ENCODE measurements around the gene AZIN2.
"Not testable (repeated sequence)": the region's sequence is repeated elsewhere in the genome, so short reads cannot be mapped to it uniquely, and the experiment has no call there.

The AZIN2 gene

DNA sequence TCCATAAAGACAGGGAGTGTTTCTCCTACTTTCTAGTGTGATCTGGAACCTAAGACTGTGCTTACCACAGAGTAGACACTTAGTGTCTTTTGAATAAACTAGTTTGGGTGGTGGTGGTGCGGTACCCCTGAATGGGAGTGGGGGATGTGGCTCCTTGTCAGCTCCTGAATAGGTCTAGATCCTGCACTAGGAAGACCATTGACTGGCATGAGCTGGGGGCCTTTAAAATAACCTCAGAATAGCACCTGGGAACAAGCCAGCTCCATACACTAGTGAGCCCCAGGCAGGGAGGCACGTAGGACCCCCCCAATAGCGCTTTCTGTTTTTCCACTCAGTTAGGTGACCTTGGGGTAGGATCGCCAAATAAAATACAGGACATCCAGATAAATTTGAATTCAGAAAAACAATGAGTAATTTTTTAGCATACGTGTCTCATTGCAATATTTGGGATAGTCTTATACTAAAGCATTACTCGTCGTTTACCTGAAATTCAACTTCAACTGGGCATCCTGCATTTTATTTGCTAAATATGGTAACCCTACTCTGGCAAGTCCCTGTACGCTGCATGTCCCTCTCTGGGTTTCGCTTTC lies 45.6 kb downstream of the AZIN2 start:
- no peak for DNase-seq (ENCODE audit: extremely low read depth in 1 of 2, low read depth in 1 of 2)

DNA sequence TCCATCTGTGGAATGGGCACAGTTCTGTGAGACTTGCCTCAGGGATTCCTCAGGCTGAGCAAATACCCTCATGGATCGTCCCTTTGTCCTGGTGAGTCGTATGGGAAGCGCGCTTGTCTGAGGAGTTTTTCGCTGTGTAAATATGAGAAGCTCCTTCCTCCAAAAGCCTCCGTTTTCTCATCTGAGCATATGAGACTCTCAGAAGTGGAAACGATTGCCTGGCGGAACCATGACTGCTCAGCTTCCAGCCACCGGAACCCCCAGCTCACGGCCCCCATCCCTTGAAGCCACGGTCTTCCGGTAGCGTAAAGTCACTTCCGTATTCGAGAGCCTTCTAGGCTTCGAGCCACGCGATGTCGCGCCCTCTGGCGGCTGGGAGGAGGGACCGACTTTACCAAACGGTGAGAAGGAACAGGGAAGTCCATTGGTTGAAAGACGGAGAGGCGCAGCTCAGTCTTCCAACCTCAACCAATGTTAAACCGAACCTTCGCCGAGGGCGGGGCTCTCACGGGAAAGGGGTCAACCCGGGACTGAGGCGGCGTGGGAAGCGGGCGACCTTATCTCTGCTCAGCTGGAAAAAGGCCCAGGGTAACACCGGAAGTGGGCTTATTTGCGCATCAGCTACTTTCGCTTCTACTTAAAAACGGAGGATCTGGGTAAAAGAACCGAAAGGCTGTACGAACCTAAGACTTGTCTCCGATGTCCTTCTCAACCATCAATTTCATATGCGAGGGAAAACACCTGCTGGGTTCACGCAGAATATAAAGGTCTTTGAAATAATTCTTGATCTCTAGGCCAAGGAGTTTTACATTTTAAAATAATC lies 46.3 kb downstream of the AZIN2 start:
- DNase-seq (ENCODE audit: extremely low read depth in 1 of 2, low read depth in 1 of 2), result peak; percentile 97 to 100

DNA sequence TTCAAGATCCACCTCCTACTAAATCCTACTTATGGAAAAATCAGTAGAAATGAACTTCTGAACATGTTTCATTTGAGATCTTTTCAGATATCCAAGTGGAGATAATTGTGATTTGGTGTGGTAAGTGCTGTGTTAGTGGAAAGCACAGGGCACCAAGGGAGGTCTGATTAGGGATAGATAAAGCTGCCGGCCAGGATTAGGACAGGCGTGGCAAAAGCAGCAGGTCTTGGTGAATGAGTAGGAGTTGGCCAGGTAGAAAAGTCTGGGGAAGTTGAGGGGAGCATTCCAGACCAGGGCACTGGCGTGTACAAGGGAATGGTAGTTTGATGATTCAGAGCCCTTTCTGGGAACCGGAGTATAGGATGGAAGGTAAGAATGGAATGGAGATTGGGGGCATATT lies 47.8 kb downstream of the AZIN2 start:
- DNase-seq (ENCODE audit: extremely low read depth in 1 of 2, low read depth in 1 of 2), result no peak

DNA sequence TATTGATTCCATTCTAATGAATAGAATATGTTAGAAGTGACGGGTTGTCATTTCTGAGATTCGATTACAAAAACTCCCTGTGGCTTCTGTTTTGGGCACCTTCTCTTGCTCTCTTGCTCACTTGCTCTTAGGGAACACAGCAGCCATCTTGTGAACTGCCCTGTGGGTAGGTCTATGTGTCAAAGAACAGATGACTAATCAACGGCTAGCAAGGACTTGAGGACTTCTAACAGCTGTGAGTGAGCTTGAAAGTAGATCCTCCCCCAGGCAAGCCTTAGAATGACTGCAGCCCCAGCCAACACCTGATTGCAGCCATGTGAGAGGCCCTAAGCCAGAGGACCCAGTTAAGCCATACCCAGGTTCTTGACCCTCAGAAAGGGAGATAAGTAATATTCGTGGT lies 49.3 kb downstream of the AZIN2 start:
- peak in 1 of 2 donors; percentile 48 for DNase-seq (ENCODE audit: extremely low read depth in 1 of 2, low read depth in 1 of 2)

DNA sequence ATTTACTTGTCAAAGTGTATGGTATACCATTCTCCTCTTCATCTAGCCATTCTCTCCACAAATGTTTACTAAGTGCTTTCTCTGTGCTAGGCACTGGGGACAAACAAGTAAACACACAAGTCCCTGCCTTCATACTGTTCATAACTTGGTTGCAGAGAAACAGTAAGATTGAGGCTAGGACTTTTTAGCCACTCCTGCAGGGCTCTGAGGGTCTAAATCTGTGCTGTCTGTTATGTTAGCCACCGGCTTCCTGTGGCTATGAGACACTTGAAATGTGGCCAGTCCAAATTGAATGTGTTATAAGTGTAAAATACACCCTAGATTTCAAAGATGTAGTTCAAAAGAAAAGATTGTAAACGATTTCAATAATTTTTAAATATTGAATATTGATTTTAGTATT lies 50.2 kb downstream of the AZIN2 start:
- DNase-seq (ENCODE audit: extremely low read depth in 1 of 2, low read depth in 1 of 2), result no peak

DNA sequence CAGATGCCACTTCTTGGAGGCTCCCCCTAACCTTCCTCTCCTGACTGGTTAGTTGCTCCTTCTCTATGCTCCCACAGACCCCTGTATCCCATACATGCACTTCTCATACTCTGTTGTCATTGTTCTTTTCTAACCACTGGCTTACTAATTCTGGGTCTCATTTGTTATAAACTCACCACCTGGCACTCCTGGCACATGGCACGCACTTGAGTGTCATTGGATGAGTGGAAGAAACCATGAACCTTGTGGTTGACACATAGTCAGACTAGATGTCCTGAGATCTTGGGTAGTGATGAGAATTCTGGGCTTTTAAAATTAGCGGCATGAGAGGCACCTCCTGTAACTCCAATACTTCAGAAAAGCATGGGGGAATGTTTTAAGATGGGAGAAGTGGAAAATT lies 51.6 kb downstream of the AZIN2 start:
- DNase-seq (ENCODE audit: extremely low read depth in 1 of 2, low read depth in 1 of 2), result no peak

DNA sequence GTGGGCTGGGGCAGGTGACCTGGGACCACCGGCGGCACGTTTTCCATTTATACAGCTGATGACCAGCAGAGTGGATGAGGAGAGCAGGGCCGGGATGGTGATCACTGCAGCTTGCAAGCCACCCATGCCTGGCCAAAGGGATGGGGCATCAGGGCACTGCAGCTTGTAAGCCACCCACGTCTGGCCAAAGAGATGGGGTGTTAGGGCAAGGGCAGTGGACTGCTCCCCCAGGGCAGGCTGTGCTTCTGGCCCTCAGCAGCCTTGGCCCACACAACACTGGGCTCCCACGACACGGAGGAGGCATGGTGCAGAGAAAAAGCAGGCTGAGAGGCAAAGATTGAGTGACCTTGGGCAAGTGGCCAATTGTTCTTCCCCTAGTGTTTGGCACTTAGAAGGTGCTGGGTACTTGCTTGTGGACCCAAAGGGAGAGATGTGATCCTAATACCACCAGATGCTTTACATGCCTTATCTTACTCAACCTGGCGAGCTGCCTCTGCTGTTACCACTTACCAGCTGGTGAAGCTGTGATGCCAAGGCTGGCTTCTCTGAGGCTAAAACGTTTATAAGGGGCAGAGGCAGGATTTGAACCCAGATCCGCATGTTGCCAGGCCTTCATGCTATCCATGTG lies 52.6 kb downstream of the AZIN2 start:
- DNase-seq (ENCODE audit: extremely low read depth in 1 of 2, low read depth in 1 of 2), result no peak

DNA sequence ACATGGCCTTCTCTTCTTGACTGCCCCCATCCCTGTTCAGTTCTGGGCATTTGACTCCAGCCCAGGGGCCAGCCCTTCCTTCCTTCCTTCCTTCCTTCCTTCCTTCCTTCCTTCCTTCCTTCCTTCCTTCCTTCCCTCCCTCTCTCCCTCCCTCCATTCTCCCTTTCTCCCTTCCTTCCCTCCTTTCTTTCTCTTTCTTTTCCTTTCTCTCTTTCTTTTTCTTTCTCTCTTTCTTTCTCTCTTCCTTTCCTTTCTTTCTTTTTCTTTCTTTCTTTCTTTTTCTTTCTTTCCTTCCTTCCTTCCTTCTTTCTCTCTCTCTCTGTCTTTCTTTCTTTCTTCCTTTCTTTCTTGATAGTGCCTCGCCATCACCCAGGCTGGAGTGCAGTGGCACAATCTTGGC lies 55.1 kb downstream of the AZIN2 start:
- DNase-seq (ENCODE audit: extremely low read depth in 1 of 2, low read depth in 1 of 2), result not testable (repeated sequence)

DNA sequence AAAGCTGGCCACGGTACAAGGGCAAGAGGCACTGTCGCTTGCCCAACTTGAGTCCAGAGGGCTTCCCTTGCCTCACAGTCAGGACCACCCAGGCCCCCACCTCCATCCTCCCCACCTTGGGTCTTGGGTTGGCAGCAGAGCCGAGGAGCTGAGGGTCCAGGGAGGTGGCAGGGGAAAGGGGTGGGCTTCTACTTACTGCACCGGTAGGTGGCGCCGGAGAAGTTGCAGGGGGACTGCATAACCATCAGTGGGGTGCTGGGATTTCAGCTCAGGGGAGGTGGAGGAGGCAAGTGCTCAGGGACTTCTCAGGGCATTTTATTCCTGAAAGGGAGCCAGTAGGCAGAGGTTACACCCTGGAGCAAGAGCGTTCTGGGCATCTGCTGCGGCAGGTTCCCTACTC lies 56.8 kb downstream of the AZIN2 start:
- peak in 1 of 2 donors; percentile 31 for DNase-seq (ENCODE audit: extremely low read depth in 1 of 2, low read depth in 1 of 2)

DNA sequence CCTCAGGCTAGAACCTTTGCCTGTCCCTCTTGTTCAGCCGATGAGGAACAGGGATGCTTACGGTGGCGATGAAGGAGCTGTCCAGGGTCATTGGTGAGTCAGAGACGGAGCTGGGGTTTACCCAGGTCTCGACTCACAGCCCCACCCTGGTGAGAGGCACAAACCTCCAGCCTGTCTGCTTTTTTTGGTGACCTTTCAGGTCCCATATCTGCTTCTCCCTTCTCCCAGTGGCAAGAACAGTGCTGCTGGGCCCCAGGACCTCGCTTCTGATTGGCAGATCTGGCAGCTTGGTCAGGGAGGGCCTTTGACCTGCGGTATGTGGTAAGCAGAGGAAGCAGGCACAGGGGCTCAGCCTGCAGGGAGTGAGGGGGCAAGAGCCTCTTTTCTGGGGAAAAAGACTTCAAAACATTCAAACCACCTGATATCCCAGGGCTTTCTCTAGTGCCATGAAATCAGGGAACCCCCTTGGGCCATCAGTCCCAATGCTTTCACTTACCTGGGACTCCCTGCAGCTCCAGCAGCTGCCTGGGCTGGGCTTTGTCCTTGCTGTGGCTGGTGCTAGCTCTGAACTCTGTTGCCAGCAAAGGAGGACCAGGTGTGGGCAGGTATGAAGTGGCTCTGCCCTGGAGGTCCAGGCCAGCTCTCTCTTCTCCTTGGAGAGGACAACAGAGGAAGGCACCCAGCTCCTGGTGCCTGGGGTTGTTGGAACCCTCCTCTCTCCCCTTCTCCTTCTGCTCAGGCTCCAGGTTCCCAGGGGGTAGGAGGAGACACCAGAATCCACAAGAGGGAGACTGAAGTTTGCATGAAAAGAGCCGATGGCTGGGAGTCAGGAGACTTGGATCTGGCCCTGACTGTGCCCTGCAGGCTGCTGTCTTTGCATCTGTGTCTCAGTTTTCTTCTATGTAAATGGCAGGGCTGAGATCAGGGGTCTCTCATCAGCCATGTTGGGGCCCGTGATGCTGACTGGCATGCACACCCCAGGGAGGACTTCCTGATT lies 59.5 kb downstream of the AZIN2 start:
- DNase-seq (ENCODE audit: extremely low read depth in 1 of 2, low read depth in 1 of 2), result no peak

DNA sequence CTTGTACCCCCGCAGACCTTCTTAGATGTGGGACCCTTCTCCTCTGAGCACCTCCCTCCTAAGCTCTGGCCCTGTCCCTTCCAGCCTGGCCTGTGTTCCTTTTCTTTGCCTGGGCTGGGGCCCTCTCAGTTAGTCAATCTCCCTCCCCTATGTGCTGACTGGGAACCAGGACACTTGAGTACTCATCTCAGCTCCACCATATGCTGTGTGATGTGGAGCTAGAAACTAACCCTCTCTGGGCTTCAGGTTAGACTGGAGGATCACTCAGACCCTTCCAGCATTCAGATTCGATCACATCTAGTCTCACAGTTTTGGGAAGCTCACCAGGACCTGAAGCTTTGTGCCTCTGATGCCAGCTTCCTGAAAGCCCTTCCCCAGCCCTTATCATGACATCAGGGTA lies 60.3 kb downstream of the AZIN2 start:
- no peak for DNase-seq (ENCODE audit: extremely low read depth in 1 of 2, low read depth in 1 of 2)

DNA sequence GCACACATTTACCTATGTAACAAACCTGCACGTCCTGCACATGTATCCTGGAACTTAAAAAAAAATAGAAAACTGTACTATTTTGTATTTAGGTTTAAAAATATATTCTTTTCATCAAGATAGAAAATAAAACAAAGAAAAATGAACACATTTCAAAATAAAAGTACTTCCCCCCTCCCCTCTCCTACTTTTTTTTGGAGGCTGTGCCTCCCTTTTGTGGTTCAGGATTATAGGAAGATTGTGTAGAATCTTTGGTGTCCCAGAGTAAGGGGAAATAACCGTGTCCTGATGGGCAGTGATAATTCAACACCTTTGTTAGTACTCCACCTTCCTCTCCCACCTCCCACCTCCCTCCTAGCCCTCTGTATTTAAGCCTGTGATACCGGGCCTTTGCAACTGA lies 60.8 kb downstream of the AZIN2 start:
- no peak for DNase-seq (ENCODE audit: extremely low read depth in 1 of 2, low read depth in 1 of 2)

DNA sequence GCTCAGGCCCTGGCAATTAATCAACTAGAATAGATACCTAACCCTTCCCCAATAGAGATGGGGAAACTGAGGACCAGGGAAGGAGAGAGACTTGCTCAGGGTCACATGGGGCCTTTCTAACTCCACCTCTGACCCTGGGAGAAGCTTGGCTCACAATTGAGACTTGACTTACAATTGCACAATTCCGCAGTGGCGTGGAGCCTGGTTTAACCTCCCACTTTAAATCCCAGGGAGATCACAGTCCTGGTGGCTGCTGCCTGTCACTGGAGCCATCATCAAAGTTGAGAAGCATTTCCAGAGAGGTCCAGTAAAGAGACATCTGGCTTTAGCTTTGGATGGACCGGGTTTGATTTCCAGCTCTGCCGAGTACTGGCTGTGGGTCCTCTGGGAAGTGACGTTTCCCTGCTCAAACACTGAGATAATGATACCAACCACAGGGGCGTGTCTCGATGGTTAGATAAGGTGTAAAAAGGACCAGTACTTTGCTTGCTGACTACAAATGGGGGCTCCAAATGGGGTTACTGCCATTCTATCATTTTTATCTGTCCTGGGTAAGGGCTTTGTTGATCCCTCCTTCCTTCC lies 61.6 kb downstream of the AZIN2 start:
- no peak for DNase-seq (ENCODE audit: extremely low read depth in 1 of 2, low read depth in 1 of 2)

DNA sequence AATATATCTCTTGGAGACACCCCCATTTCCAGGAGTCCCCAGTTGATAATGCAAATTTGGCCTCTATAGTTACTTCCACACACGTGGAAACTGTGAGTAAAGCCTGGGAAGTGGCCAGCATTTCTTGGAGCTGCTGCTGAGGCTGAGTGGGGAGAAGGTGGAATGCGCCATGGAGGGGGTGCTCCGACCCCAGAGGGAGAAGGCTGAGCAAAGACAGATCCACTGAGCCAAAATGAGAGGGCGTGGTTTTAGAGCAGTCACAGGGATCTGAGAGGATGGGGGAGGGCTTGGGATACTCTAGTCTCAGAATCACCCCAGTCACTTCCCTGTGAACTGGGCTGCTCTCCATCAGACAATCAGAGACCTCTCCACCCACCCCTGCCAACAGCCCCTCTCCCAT lies 62.2 kb downstream of the AZIN2 start:
- DNase-seq (ENCODE audit: extremely low read depth in 1 of 2, low read depth in 1 of 2), result no peak

DNA sequence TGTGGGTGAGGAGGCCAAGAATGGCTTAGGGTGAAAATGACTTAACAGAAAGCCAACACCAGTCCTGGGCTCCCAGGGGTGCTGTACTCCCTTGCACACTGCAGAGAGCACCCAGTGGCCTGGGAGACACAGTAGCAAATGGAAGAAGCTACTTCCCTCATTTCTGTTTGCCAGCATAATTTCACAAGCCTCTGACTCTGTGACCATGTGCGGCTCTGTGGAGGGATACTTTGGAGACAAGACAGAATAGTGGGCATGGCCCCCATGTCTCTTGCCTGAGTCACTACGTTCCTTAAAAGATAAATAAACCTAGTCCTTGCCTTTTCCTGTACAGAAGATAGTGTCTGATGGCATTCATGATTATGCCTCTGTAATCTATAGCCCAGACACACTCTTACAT lies 62.7 kb downstream of the AZIN2 start:
- DNase-seq (ENCODE audit: extremely low read depth in 1 of 2, low read depth in 1 of 2), result no peak

DNA sequence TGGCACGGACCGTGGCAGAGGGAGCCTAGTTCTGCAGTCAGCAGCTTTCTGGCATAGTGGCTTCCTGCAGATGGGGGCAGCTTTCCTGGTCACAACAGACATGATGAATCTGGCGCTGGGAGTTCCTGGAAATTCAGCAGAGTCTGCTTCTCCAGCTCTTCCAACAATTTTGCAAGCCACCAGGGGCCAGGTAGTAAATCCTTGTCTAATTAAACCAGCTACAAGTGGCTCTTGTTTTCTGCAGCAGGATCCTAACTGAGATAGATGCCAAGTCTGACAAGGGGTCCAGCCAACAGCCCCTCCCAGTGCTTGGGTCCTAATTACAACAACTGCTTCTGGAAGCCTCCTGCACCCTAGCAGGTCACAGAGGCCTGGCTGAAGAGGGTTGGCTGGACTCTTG lies 65.0 kb downstream of the AZIN2 start:
- no peak for DNase-seq (ENCODE audit: extremely low read depth in 1 of 2, low read depth in 1 of 2)

DNA sequence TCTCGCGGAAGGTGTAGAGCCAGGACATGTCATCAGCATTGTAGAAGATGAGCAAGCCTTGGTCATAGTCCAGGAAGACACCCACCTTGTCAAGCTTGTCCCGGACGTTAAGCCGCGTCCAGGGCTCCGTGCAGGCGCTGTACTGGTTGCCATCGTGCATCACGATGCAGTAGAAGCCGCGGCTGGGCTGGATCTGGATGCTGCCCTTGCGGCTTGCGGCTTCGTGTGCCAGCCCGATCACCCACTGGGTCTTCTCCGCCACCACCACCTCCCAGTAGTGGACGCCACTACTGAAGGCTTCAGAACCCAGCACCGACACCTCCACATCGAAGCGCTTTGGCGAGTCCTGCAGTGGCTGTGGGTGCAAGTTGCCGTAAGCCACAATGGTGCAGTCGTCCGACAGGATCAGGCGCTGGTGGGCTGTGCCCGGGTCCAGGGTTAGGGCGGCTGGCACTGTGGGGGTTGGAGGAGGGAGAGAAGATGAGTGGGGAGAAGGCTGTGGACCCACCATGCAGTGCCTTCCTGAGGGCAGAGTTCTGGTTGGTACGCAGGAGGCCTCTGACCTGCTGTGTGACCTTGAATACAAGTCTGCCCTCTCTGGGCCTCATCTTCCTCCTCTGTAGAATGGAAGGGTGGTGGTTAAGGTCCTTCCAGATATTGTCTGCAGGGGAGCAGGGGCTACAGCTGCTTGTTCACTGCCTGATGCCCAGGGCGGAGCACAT lies 66.5 kb downstream of the AZIN2 start:
- no peak for DNase-seq (ENCODE audit: extremely low read depth in 1 of 2, low read depth in 1 of 2)

DNA sequence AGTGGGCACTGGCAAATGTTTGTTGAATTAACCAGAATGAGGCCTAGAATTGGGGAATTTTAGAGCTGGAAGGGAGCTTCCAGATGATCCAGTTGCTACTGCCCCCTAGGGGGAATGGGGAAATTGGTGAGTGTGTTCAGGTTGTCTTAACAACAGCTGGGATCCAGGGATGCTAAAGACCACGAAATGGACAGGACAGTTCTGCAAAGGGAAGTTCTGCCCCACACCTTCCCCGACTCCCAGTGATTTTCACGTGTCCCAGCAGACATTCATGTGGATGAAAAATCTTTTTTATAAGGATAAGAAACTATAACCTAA lies 67.0 kb downstream of the AZIN2 start:
- no peak for DNase-seq (ENCODE audit: extremely low read depth in 1 of 2, low read depth in 1 of 2)

DNA sequence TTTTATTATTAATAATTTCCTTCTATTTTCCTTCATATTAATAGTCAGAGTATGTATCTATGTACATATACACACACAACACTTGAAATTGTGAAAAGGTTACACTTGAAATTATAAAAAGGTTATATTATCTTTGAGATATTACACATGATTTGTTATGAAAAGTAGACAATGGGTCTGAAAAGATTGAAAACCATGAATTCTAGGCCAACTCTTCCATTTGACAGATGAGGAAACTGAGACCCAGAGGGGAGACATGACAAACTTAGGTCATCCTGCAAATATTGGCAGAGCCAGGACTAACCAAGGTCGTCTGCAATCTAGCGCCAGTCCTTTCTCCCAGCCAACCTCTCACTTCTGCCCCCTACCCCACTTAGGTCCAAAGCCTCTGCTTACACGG lies 67.7 kb downstream of the AZIN2 start:
- no peak for DNase-seq (ENCODE audit: extremely low read depth in 1 of 2, low read depth in 1 of 2)
